ENCODE measurements around the gene CBY2.
"Not testable (repeated sequence)": the region's sequence is repeated elsewhere in the genome, so short reads cannot be mapped to it uniquely, and the experiment has no call there.

CBY2 gene

GRCh38 chr13:45742985-45743384 is 40.9 kb downstream of the CBY2 start:
- no peak for DNase-seq (ENCODE audit: low read depth)

GRCh38 chr13:45744979-45745378 is 42.9 kb downstream of the CBY2 start:
- no peak for DNase-seq (ENCODE audit: low read depth)

GRCh38 chr13:45747071-45747470 is 45.0 kb downstream of the CBY2 start:
- no peak for DNase-seq (ENCODE audit: low read depth)

- no peak for DNase-seq (ENCODE audit: low read depth)
Measured at GRCh38 chr13:45748941-45749759, 47.0 kb downstream of the CBY2 start.

GRCh38 chr13:45750566-45750965 is 48.4 kb downstream of the CBY2 start:
- no peak for DNase-seq (ENCODE audit: low read depth)

GRCh38 chr13:45751885-45752284 is 49.8 kb downstream of the CBY2 start:
- no peak for DNase-seq (ENCODE audit: low read depth)

- DNase-seq (ENCODE audit: low read depth): no peak
Measured at GRCh38 chr13:45752510-45752909, 50.4 kb downstream of the CBY2 start.

- not testable (repeated sequence) for DNase-seq (ENCODE audit: low read depth)
Measured at GRCh38 chr13:45756498-45756897, 54.4 kb downstream of the CBY2 start.

- DNase-seq (ENCODE audit: low read depth): not testable (repeated sequence)
Measured at GRCh38 chr13:45757589-45757988, 55.5 kb downstream of the CBY2 start.

GRCh38 chr13:45763419-45763818 is 61.3 kb downstream of the CBY2 start:
- DNase-seq (ENCODE audit: low read depth): no peak

All from T follicular helper cell (primary cell).